BLaER1 treated with 17β-estradiol and CSF1 and Interleukin-3, amounts not matched to agents 10 nM and 100 nM (cell line): ENCODE data around the gene GPR161.

Experiments
- H3K27ac ChIP-seq, 11 experiments: shearing (Covaris generic); formaldehyde crosslinking; 2 replicates each; pipeline ENCODE4 v1.8.1; 2022
- H3K27me3 ChIP-seq, 11 experiments: shearing (Covaris generic); formaldehyde crosslinking; 2 replicates each; pipeline ENCODE4 v1.8.1; 2022
- H3K36me3 ChIP-seq, 11 experiments: shearing (Covaris generic); formaldehyde crosslinking; 2 replicates each; pipeline ENCODE4 v1.8.1; 2022
- H3K4me1 ChIP-seq, 10 experiments: shearing (Covaris generic); formaldehyde crosslinking; 2 replicates each; pipeline ENCODE4 v1.8.1; 2022
- H3K4me2 ChIP-seq, 11 experiments: shearing (Covaris generic); formaldehyde crosslinking; 2 replicates each; pipeline ENCODE4 v1.8.1; 2022
- H3K4me3 ChIP-seq, 10 experiments: shearing (Covaris generic); formaldehyde crosslinking; 2 replicates each; pipeline ENCODE4 v1.8.1; 2022
- H3K9ac ChIP-seq, 11 experiments: shearing (Covaris generic); formaldehyde crosslinking; 2 replicates each; pipeline ENCODE4 v1.8.1; 2022
- H3K9me3 ChIP-seq, 11 experiments: shearing (Covaris generic); formaldehyde crosslinking; replicated peaks in 1 of 11; 2 replicates each; pipeline ENCODE4 v1.8.1; 2022
- H4K20me1 ChIP-seq, 11 experiments: shearing (Covaris generic); formaldehyde crosslinking; 2 replicates each; pipeline ENCODE4 v1.8.1; 2022
- Cebpa-rat ChIP-seq, 11 experiments: shearing (Covaris generic); IDR thresholded peaks; 2 replicates each; pipeline ENCODE4 v1.8.1; 2022

Gene GPR161

DNA sequence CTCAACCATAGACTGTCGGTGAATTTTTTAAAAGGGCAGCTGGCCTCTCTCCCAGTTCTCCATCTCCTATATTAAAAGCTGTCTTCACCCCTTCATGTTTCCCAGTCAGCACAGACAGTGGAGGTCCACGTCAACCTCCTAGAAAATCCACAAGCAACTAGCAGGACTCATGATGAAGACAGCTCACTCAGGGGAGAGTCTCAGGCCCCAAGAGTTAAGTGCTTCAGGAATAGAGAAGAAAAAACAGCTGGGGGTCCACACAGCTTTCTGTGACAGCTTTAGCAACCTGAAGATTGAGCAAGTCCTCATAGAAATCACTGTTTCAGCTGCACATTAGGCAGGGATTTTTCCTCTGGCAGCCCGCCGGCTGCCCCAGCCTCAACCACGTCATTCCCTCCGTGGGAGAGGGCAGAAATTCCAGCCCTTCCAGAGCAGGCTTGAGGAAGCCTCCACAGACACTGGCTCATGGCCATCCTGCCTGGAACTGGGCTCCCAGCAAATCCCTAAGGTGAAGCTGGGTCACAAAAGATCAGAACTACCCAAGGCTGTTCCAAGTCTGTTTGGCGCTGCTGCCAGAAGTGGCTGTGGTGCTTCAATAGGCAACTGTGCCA, 15.2 kb downstream of the GPR161 start:
- H3K9ac ChIP-seq, result no peak overlapping the region
- no peak overlapping the region for H3K27ac ChIP-seq
- H3K9me3 ChIP-seq, result peaks cover 13 to 18% (median 14%) of the 10 kb centered on the region in 11 experiments
- TF ChIP-seq Cebpa-rat (IDR thresholded peaks at IDR 0.05), result no peak
- no peaks in the 10 kb centered on the region for H3K27me3 ChIP-seq
- H3K36me3 ChIP-seq, result no peaks in the 10 kb centered on the region; a peak in 2 of 22 replicates
- no peaks in the 10 kb centered on the region for H3K4me1 ChIP-seq
- no peak overlapping the region for H3K4me2 ChIP-seq
- H4K20me1 ChIP-seq, result no peaks in the 10 kb centered on the region
- H3K4me3 ChIP-seq, result no peak overlapping the region

DNA sequence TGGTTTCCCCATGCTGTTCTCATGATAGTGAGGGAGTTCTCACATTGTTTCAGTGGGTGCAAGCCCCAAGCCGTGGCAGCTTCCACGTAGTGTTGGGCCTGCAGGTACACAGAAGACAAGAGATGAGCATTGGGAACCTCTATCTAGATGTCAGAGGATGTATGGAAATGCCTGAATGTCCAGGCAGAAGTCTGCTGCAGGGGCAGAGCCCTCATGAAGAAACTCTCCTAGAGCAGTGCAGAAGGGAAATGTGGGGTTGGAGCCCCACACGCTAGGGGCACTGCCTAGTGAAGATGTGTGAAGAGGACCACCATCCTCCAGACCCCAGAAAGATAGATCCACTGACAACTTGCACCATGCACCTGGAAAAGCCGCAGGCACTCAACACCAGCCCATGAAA, 17.0 kb downstream of the GPR161 start:
- Histone ChIP-seq H3K36me3 (no peaks in the 10 kb centered on the region; a peak in 2 of 22 replicates), H3K4me1 (no peaks in the 10 kb centered on the region), H3K9ac (no peak overlapping the region), H3K4me2 (no peak overlapping the region), H4K20me1 (no peaks in the 10 kb centered on the region), H3K27ac (no peak overlapping the region), H3K9me3 (peaks cover 12 to 16% (median 14%) of the 10 kb centered on the region in 11 experiments), H3K4me3 (no peak overlapping the region), H3K27me3 (no peaks in the 10 kb centered on the region)
- no peak for TF ChIP-seq Cebpa-rat (IDR thresholded peaks at IDR 0.05)

DNA sequence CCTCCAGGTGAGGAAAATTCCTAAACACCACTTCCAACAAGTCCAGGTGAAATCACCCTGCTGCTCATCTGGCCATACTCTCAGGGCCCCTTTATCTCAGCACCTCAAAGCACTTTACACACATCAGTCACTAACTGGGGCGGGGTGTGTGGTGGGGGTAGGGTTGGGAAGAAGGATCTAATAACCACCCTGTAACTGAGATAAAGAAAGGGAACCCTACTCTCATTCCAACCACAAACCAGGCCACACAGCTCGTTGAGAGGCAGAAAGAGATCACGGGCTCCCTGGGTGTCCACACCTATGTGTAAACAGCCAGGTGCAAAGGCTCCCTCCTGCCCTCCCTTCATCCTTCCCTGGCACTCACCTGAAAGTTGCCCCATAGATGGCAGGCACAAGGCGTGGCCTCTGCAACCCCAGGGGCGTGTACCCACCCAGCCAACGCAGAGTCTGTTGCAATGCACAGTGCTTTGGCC, 20.4 kb downstream of the GPR161 start:
- H3K27me3 ChIP-seq, result no peaks in the 10 kb centered on the region
- no peak overlapping the region for H3K27ac ChIP-seq
- no peaks in the 10 kb centered on the region for H3K4me1 ChIP-seq
- no peak overlapping the region for H3K4me2 ChIP-seq
- no peaks in the 10 kb centered on the region for H4K20me1 ChIP-seq
- TF ChIP-seq Cebpa-rat (IDR thresholded peaks at IDR 0.05), result no peak
- no peak overlapping the region for H3K4me3 ChIP-seq
- peaks cover 12 to 16% (median 14%) of the 10 kb centered on the region in 11 experiments for H3K9me3 ChIP-seq
- H3K9ac ChIP-seq, result no peak overlapping the region
- no peaks in the 10 kb centered on the region; a peak in 2 of 22 replicates for H3K36me3 ChIP-seq

DNA sequence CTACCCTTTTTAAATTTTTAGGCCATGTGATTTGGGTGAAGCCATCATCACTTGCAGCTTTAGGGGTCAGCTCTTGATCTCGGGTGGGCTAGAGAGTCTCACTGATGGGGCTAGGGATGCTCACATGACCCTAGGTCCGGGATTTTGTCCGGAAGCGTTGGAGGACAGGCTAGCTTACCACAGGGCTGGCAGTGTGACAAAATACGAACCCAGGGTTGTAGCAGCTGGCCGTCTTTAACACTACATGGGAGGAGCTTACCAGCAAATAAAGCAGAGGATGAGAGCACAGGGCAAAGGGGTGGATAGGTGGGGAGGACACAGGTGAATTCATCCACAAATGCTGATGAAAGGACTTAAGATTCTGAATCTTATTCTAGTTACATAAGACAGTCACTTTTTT, 21.9 kb downstream of the GPR161 start:
- no peak overlapping the region for H3K4me2 ChIP-seq
- TF ChIP-seq Cebpa-rat (IDR thresholded peaks at IDR 0.05), result no peak
- H4K20me1 ChIP-seq, result no peaks in the 10 kb centered on the region
- H3K27ac ChIP-seq, result no peak overlapping the region
- no peak overlapping the region for H3K9ac ChIP-seq
- H3K9me3 ChIP-seq, result peaks cover 5 to 7% (median 6%) of the 10 kb centered on the region in 11 experiments
- H3K4me1 ChIP-seq, result no peaks in the 10 kb centered on the region
- H3K4me3 ChIP-seq, result no peak overlapping the region
- no peaks in the 10 kb centered on the region; a peak in 2 of 22 replicates for H3K36me3 ChIP-seq
- no peaks in the 10 kb centered on the region for H3K27me3 ChIP-seq

DNA sequence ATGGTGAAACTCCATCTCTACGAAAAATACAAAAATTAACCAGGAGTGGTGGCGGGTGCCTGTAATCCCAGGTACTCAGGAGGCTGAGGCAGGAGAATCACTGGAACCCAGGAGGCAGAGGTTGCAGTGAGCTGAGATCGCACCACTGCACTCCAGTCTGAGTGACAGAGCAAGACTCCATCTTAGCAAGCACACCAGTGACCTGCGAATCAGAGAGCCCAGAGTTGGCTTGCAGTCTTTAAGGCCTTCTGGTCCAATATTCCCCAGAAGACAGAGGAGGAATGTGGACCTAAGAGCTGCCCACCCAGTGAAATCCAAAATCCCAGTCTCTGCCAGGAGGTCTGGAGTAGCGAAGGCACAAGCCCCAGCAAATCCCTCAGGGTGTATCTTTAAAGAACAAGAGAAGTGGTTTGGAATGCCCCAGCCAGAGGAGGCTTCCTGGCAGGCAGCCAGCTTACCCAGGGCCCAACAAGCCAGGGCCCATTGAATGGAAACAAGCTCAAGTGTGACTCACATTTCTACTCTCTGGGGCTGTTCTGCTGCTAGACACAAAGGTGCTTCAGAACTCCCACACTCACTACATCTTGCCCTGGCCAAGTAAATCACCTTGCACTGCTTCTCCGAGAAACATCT, 23.9 kb downstream of the GPR161 start:
- Histone ChIP-seq H3K4me2 (no peak overlapping the region), H3K9ac (no peak overlapping the region), H3K27me3 (no peaks in the 10 kb centered on the region), H3K4me1 (no peaks in the 10 kb centered on the region), H3K27ac (no peak overlapping the region), H3K36me3 (no peaks in the 10 kb centered on the region), H3K9me3 (no peaks in the 10 kb centered on the region), H4K20me1 (no peaks in the 10 kb centered on the region), H3K4me3 (no peak overlapping the region)
- TF ChIP-seq Cebpa-rat (IDR thresholded peaks at IDR 0.05), result no peak

DNA sequence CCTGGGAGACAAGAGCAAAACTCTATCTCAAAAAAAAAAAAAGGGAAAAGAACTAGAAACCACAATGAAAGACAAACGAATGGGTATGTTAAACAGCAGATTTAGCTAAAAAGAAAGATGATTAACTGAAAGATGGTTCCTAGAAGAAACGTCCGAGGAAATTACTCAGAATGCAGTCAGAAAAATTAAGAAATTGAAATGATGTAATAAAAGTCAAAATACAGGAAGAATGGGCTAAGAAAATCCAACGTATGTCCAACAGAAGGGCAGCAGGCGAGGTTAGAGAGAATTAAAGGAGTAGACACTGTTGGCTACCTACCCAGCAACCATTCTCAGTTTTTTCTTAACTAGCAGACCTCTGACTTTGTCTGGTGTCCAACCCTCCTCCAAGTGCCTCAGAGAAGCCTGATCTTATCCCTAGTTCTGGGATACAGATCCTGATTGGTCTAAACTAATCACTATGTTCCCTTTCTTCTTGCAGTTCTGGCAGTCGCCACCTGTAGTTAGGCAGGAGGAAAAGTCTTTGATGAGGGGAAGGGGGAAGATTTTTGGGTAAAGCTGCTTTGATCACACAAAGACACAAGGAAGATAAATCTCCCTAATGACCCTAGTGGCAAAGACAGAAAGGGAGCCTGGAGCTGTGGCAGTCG, 25.7 kb downstream of the GPR161 start:
- TF ChIP-seq Cebpa-rat (IDR thresholded peaks at IDR 0.05), result no peak
- no peaks in the 10 kb centered on the region for H3K4me1 ChIP-seq

DNA sequence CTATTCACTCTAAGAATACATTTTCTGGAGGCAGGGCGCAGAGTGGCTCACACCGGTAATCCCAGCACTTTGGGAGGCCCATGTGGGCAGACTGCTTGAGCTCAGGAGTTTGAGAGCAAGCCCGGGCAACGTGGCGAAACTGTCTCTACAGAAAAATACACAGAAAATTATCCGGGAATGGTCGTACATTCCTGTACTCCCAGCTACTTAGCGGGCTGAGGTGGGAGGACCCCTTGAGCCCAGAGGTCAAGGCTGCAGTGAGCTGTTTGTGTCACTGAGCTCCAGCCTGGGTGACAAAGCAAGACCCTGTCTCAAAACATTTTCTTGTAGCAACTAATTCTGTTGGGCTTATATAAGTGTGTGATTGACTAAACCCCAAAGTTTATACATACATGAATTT, 30.5 kb downstream of the GPR161 start:
- Histone ChIP-seq H3K36me3 (no peaks in the 10 kb centered on the region), H3K4me1 (no peaks in the 10 kb centered on the region), H4K20me1 (no peaks in the 10 kb centered on the region), H3K4me3 (no peak overlapping the region), H3K9me3 (no peaks in the 10 kb centered on the region), H3K4me2 (no peak overlapping the region), H3K9ac (no peak overlapping the region), H3K27me3 (no peaks in the 10 kb centered on the region), H3K27ac (no peak overlapping the region)
- no peak for TF ChIP-seq Cebpa-rat (IDR thresholded peaks at IDR 0.05)

More for the DNA sequence above, 25.7 kb downstream of the GPR161 start:
- Histone ChIP-seq H3K27me3 (no peaks in the 10 kb centered on the region), H3K36me3 (no peaks in the 10 kb centered on the region), H4K20me1 (no peaks in the 10 kb centered on the region), H3K9ac (no peak overlapping the region), H3K4me2 (no peak overlapping the region), H3K4me3 (no peak overlapping the region), H3K27ac (no peak overlapping the region), H3K9me3 (no peaks in the 10 kb centered on the region)

DNA sequence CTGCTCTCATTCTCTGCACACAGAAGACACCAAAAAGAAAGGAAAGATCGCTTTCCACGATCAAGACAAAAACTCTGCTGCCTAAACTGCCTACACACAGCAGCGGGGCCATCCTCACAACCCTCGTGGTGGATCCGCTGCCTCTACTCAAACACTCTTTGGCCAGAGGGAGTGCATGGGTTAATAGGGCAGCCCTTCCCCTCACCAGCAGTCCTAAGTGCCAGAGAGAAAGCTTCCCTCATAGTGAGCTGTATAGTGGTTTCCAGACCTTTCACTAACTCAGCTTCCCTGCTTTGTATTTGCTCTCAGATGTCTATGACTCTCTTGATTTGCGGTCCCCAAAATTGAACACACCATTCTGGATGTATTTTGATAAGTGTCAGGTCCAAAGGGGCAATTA, 30.9 kb downstream of the GPR161 start:
- no peak overlapping the region for H3K27ac ChIP-seq
- no peak overlapping the region for H3K4me2 ChIP-seq
- H3K36me3 ChIP-seq, result no peaks in the 10 kb centered on the region
- no peak for TF ChIP-seq Cebpa-rat (IDR thresholded peaks at IDR 0.05)
- no peak overlapping the region for H3K9ac ChIP-seq
- H3K4me1 ChIP-seq, result no peaks in the 10 kb centered on the region
- H3K4me3 ChIP-seq, result no peak overlapping the region
- no peaks in the 10 kb centered on the region for H4K20me1 ChIP-seq
- H3K9me3 ChIP-seq, result no peaks in the 10 kb centered on the region
- no peaks in the 10 kb centered on the region for H3K27me3 ChIP-seq

DNA sequence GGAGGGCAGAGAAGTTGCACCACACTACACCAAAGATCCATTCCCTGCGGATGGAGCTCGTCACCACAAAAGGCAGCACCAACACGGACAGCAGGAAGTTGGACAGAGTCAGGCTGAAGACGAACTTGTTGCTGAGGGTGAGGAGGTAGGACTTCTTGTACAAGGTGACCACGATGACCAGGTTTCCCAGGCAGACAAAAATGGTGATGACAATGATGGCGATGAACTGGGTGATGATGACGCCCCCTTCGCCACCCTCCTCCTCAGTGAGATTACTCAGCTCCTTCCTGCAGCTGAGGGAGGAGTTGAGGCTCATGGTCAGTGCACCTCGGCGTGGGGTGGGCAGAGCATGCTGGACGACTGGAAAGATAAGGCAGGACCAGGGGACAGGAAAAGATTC, 32.2 kb downstream of the GPR161 start:
- H3K4me3 ChIP-seq, result no peak overlapping the region
- H3K27me3 ChIP-seq, result no peaks in the 10 kb centered on the region
- H3K4me1 ChIP-seq, result peaks cover 0 to 3% (median under 1%) of the 10 kb centered on the region in 10 experiments; a peak in 6 of 20 replicates
- no peak overlapping the region for H3K4me2 ChIP-seq
- H3K9me3 ChIP-seq, result no peaks in the 10 kb centered on the region
- H3K36me3 ChIP-seq, result no peaks in the 10 kb centered on the region
- TF ChIP-seq Cebpa-rat (IDR thresholded peaks at IDR 0.05), result no peak
- H4K20me1 ChIP-seq, result no peaks in the 10 kb centered on the region
- H3K27ac ChIP-seq, result no peak overlapping the region
- H3K9ac ChIP-seq, result no peak overlapping the region
